ENCODE data around the gene OR2F2.

GRCh38 chr7:143938379-143939243 is 3.6 kb downstream of the OR2F2 start:
- TF ChIP-seq EZH2phosphoT487 (IDR thresholded peaks at IDR 0.05; ENCODE audit: borderline replicate concordance, low read depth, low read length), result no peak
- TF ChIP-seq CTCF (conservative IDR thresholded peaks at IDR 0.05; ENCODE audit: low read length), result no peak

All from OCI-LY7 (cell line).